ENCODE results near the gene KCNH1.

The KCNH1 gene

GRCh38 chr1:210724768-210725167, 409.2 kb downstream of the KCNH1 start:
- Histone ChIP-seq H3K27me3 (ENCODE audit: insufficient read depth, low read length) (no peaks in the 10 kb centered on the region), H3K4me3 (ENCODE audit: low read length) (no peak overlapping the region), H3K36me3 (ENCODE audit: insufficient read depth, low read depth, low read length) (no peaks in the 10 kb centered on the region), H3K9me3 (ENCODE audit: insufficient read depth, low read depth, low read length) (no peaks in the 10 kb centered on the region), H3K4me1 (ENCODE audit: insufficient read depth, low read length) (no peaks in the 10 kb centered on the region), H3K27ac (ENCODE audit: low read length) (no peak overlapping the region), H3K9ac (ENCODE audit: low read depth, low read length) (no peak overlapping the region)

DNA sequence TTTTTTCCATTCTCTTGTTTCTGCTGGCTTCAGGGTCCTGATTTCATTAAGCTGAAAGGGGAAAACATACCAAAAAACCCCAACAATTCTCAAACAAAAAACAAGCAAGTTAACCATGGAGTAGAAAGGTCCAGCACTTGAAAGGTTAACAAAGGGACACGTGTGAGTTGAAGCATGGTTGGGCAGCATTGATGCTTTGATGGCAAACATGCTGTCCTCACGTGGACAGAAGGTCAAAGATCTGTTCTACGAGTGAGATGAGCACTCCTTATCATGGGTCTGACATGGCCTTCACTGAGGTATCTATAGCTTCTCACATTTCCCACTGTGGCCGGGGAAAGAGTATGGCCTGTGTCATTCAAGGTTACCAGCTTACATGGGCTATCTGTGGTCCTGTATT, 410.3 kb downstream of the KCNH1 start:
- no peak overlapping the region for H3K27ac ChIP-seq (ENCODE audit: low read length)
- no peak overlapping the region for H3K9ac ChIP-seq (ENCODE audit: low read depth, low read length)
- no peaks in the 10 kb centered on the region for H3K9me3 ChIP-seq (ENCODE audit: insufficient read depth, low read depth, low read length)
- no peaks in the 10 kb centered on the region for H3K4me1 ChIP-seq (ENCODE audit: insufficient read depth, low read length)
- H3K4me3 ChIP-seq (ENCODE audit: low read length): no peak overlapping the region
- H3K36me3 ChIP-seq (ENCODE audit: insufficient read depth, low read depth, low read length): no peaks in the 10 kb centered on the region
- no peaks in the 10 kb centered on the region for H3K27me3 ChIP-seq (ENCODE audit: insufficient read depth, low read length)

GRCh38 chr1:210722410-210723081, 411.4 kb downstream of the KCNH1 start:
- H3K9ac ChIP-seq (ENCODE audit: low read depth, low read length): no peak overlapping the region
- no peaks in the 10 kb centered on the region for H3K36me3 ChIP-seq (ENCODE audit: insufficient read depth, low read depth, low read length)
- H3K27ac ChIP-seq (ENCODE audit: low read length): no peak overlapping the region
- no peaks in the 10 kb centered on the region for H3K9me3 ChIP-seq (ENCODE audit: insufficient read depth, low read depth, low read length)
- no peaks in the 10 kb centered on the region for H3K27me3 ChIP-seq (ENCODE audit: insufficient read depth, low read length)
- no peaks in the 10 kb centered on the region for H3K4me1 ChIP-seq (ENCODE audit: insufficient read depth, low read length)
- H3K4me3 ChIP-seq (ENCODE audit: low read length): no peak overlapping the region

DNA sequence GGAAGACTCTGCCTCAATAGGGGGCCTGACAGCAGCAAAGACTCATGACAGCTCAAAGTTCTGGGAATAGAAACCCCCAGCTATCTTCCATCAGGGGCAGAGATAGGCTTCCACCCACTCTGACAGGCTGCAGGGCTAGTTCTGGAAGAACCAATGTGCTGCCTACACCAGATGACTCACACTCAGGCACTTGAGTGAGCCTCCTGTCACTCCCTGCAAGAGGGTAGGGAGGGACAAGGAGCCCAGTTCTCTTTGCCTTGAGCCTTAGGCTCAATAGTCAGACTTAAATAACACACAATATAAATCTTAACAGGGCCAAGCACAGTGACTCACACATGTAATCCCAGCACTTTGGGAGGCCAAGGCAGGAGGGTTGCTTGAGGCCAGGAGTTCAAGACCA, 418.9 kb downstream of the KCNH1 start:
- H3K4me1 ChIP-seq (ENCODE audit: insufficient read depth, low read length): no peaks in the 10 kb centered on the region
- H3K4me3 ChIP-seq (ENCODE audit: low read length): no peak overlapping the region
- H3K36me3 ChIP-seq (ENCODE audit: insufficient read depth, low read depth, low read length): no peaks in the 10 kb centered on the region
- no peaks in the 10 kb centered on the region for H3K27me3 ChIP-seq (ENCODE audit: insufficient read depth, low read length)
- no peak overlapping the region for H3K9ac ChIP-seq (ENCODE audit: low read depth, low read length)
- H3K9me3 ChIP-seq (ENCODE audit: insufficient read depth, low read depth, low read length): no peaks in the 10 kb centered on the region
- no peak overlapping the region for H3K27ac ChIP-seq (ENCODE audit: low read length)

GRCh38 chr1:210711825-210712612, 421.9 kb downstream of the KCNH1 start:
- Histone ChIP-seq H3K4me1 (ENCODE audit: insufficient read depth, low read length) (no peaks in the 10 kb centered on the region), H3K27ac (ENCODE audit: low read length) (no peak overlapping the region), H3K4me3 (ENCODE audit: low read length) (no peak overlapping the region), H3K27me3 (ENCODE audit: insufficient read depth, low read length) (no peaks in the 10 kb centered on the region), H3K36me3 (ENCODE audit: insufficient read depth, low read depth, low read length) (no peaks in the 10 kb centered on the region), H3K9ac (ENCODE audit: low read depth, low read length) (no peak overlapping the region), H3K9me3 (ENCODE audit: insufficient read depth, low read depth, low read length) (no peaks in the 10 kb centered on the region)

DNA sequence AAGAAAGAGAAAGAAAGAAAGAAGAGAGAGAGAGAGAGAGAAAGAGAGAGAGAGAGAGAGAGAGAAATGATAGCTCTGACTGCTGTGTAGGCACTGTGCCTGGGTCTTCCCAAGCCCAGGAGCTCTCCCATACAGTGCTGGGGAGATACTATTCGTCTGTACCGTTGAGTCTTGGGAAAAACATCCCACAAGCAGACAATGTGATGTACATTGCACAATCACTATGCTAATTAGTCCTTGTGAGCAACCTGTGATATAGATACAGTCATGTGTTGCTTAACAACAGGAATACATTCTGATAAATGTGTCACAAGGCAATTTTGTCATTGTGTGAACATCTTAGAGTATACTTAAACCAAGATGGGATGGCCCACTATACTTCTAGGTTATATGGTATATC, 424.2 kb downstream of the KCNH1 start:
- Histone ChIP-seq H3K27me3 (ENCODE audit: insufficient read depth, low read length) (no peaks in the 10 kb centered on the region), H3K9me3 (ENCODE audit: insufficient read depth, low read depth, low read length) (no peaks in the 10 kb centered on the region), H3K4me3 (ENCODE audit: low read length) (no peak overlapping the region), H3K36me3 (ENCODE audit: insufficient read depth, low read depth, low read length) (no peaks in the 10 kb centered on the region), H3K27ac (ENCODE audit: low read length) (no peak overlapping the region), H3K9ac (ENCODE audit: low read depth, low read length) (no peak overlapping the region), H3K4me1 (ENCODE audit: insufficient read depth, low read length) (no peaks in the 10 kb centered on the region)

DNA sequence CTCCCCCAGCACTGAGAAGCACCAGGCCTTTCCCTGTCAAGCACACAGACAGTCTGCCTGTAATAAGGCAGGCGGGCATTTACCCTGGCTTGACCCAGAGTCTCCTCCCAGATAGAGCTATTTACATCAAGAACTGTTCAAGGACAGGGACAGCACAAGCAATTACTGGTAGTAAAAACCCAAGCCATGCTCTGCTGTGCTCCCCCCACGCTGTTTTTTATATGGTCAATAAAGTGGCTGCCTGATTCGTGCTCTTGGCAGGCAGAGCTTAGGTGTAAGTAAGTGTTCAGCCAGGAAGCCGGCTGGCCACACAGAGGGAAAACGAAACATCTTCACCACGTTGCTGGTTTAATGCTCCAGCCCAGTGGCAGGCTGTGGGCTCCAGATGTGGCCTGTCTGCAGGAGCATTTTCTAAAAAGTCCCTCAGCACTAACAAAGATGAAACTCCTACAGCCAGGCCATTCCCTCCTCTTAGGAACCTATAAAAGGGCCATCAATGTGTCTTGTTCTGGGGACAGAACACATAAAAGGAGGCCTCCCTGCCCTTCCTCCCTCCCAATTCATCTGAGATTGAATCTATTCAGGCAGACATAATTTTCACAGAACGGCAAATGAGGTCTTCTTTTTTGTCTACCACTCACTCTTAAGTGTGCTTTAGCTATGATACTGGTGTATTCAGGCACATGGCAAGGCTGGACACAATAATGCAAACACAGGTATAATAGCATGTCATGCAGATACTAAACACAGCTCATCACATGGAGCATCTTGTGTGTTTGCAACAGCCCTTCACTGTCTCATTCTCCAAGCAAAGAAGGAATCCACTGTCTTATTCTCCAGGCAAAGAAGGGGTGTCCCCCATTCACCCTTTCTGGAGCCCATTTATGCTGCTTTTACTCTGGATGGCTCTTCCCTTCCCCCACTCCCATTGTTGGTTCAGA, 426.4 kb downstream of the KCNH1 start:
- H3K36me3 ChIP-seq (ENCODE audit: insufficient read depth, low read depth, low read length): no peaks in the 10 kb centered on the region
- H3K4me1 ChIP-seq (ENCODE audit: insufficient read depth, low read length): no peaks in the 10 kb centered on the region
- no peak overlapping the region for H3K27ac ChIP-seq (ENCODE audit: low read length)
- no peak overlapping the region for H3K9ac ChIP-seq (ENCODE audit: low read depth, low read length)
- no peaks in the 10 kb centered on the region for H3K9me3 ChIP-seq (ENCODE audit: insufficient read depth, low read depth, low read length)
- H3K27me3 ChIP-seq (ENCODE audit: insufficient read depth, low read length): no peaks in the 10 kb centered on the region
- no peak overlapping the region for H3K4me3 ChIP-seq (ENCODE audit: low read length)

- H3K27me3 ChIP-seq (ENCODE audit: insufficient read depth, low read length): no peaks in the 10 kb centered on the region
- no peaks in the 10 kb centered on the region for H3K4me1 ChIP-seq (ENCODE audit: insufficient read depth, low read length)
- H3K36me3 ChIP-seq (ENCODE audit: insufficient read depth, low read depth, low read length): no peaks in the 10 kb centered on the region
- H3K9me3 ChIP-seq (ENCODE audit: insufficient read depth, low read depth, low read length): no peaks in the 10 kb centered on the region
- H3K4me3 ChIP-seq (ENCODE audit: low read length): no peak overlapping the region
- H3K27ac ChIP-seq (ENCODE audit: low read length): no peak overlapping the region
- H3K9ac ChIP-seq (ENCODE audit: low read depth, low read length): no peak overlapping the region
Measured at GRCh38 chr1:210706246-210706645, 427.7 kb downstream of the KCNH1 start.

DNA sequence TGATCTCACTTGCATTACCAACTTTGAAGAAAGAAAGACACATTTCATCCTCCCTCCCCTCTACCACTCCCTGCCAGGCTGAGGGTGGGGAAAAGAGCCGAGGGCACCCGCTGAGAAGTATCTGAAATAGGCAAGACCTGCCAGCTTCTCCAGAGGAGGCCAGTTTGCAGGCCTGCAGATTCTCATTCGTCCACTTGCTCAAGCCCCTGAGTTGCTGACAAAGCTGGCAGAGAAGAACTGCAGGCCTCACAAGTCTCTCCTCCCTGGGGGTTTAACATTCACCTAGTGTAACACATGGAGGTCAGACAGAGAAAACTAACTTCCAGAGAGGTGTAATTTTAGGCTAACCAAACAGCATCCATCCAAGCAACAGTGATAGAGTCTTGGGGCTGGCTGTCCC, 428.9 kb downstream of the KCNH1 start:
- Histone ChIP-seq H3K36me3 (ENCODE audit: insufficient read depth, low read depth, low read length) (no peaks in the 10 kb centered on the region), H3K9me3 (ENCODE audit: insufficient read depth, low read depth, low read length) (no peaks in the 10 kb centered on the region), H3K4me1 (ENCODE audit: insufficient read depth, low read length) (no peaks in the 10 kb centered on the region), H3K9ac (ENCODE audit: low read depth, low read length) (no peak overlapping the region), H3K27ac (ENCODE audit: low read length) (no peak overlapping the region), H3K4me3 (ENCODE audit: low read length) (no peak overlapping the region), H3K27me3 (ENCODE audit: insufficient read depth, low read length) (no peaks in the 10 kb centered on the region)

- Histone ChIP-seq H3K4me3 (ENCODE audit: low read length) (no peak overlapping the region), H3K36me3 (ENCODE audit: insufficient read depth, low read depth, low read length) (no peaks in the 10 kb centered on the region), H3K27me3 (ENCODE audit: insufficient read depth, low read length) (no peaks in the 10 kb centered on the region)
Measured at GRCh38 chr1:210703593-210703992, 430.4 kb downstream of the KCNH1 start.

GRCh38 chr1:210702506-210702905, 431.4 kb downstream of the KCNH1 start:
- no peak overlapping the region for H3K4me3 ChIP-seq (ENCODE audit: low read length)
- no peaks in the 10 kb centered on the region for H3K36me3 ChIP-seq (ENCODE audit: insufficient read depth, low read depth, low read length)
- H3K9ac ChIP-seq (ENCODE audit: low read depth, low read length): no peak overlapping the region
- no peaks in the 10 kb centered on the region for H3K4me1 ChIP-seq (ENCODE audit: insufficient read depth, low read length)
- no peaks in the 10 kb centered on the region for H3K27me3 ChIP-seq (ENCODE audit: insufficient read depth, low read length)
- H3K9me3 ChIP-seq (ENCODE audit: insufficient read depth, low read depth, low read length): no peaks in the 10 kb centered on the region
- no peak overlapping the region for H3K27ac ChIP-seq (ENCODE audit: low read length)

More at GRCh38 chr1:210703593-210703992, 430.4 kb downstream of the KCNH1 start:
- Histone ChIP-seq H3K4me1 (ENCODE audit: insufficient read depth, low read length) (no peaks in the 10 kb centered on the region), H3K9ac (ENCODE audit: low read depth, low read length) (no peak overlapping the region), H3K27ac (ENCODE audit: low read length) (no peak overlapping the region), H3K9me3 (ENCODE audit: insufficient read depth, low read depth, low read length) (no peaks in the 10 kb centered on the region)
